Measurements from ENCODE around the gene AQP12A. TPM values are rescaled to one million over a fixed set of nuclear protein-coding genes. Genes with fewer than 3 reads are reported as not detected.

The AQP12A gene
- total and polyA plus RNA-seq, 2 donors (not counting 1 experiment from before 2014, with no cell fraction given): not detected

DNA sequence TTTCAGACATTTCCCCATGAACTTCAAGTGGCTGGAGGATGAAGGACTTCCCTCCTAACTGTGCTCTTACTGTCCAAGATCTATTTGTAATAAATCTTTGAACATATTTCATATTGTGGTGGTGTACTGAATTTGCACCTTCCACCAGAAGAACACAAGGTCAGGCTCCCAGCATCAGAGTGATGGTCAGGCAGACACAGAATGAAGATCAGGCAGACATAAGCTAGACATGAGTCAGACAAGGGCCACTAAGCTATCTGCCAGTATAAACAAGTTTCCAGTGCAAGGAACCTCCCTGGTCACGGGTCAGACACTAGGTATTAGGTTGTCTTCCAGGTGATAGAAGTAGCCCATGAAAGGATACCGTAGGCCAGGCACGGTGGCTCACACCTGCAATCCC lies 29.0 kb upstream of the AQP12A start:
- H3K4me3 Mint-ChIP-seq: no peak overlapping the region
- ChIA-PET CTCF (no interaction called here), POLR2A (no interaction called here)
- Histone ChIP-seq H3K4me3 (ENCODE audit: control extremely low read depth in 1 of 5, extremely low read depth in 1 of 5, insufficient read depth in 1 of 5, low read depth in 2 of 5, low read length in 4 of 5) (no peak overlapping the region), H3K9ac (ENCODE audit: low read length) (no peak overlapping the region), H3K27ac (ENCODE audit: low read length in 2 of 2) (no peak overlapping the region), H3K36me3 (replicated peaks in 1 of 2; ENCODE audit: control extremely low read depth in 1 of 2, control insufficient read depth in 1 of 2, extremely low read depth in 1 of 2, insufficient read depth in 2 of 2, low read length in 1 of 2) (no peaks in the 10 kb centered on the region), H3K4me1 (ENCODE audit: control insufficient read depth in 2 of 2, insufficient read depth in 2 of 2, low read length in 2 of 2) (no peaks in the 10 kb centered on the region), H3K79me2 (ENCODE audit: control insufficient read depth, insufficient read depth, low read length) (no peaks in the 10 kb centered on the region), H3K4me2 (replicated peaks; ENCODE audit: low read depth, low read length, poor library complexity, severe bottlenecking) (no peak overlapping the region), H2AFZ (ENCODE audit: insufficient read depth, low read depth, low read length, poor library complexity, severe bottlenecking) (no peak overlapping the region), H3K9me3 (ENCODE audit: control extremely low read depth in 1 of 3, control insufficient read depth in 2 of 3, insufficient read depth in 1 of 3, low read length in 2 of 3) (peaks cover 6 to 7% (median 7%) of the 10 kb centered on the region in 3 donors), H3K27me3 (replicated peaks in 1 of 4; ENCODE audit: control extremely low read depth in 1 of 4, control insufficient read depth in 3 of 4, insufficient read depth in 4 of 4, low read length in 3 of 4) (peaks cover 0 to 11% (median 1%) of the 10 kb centered on the region in 4 experiments), H4K20me1 (ENCODE audit: control insufficient read depth, insufficient read depth, low read length, poor library complexity, severe bottlenecking) (no peaks in the 10 kb centered on the region)
- H3K27me3 Mint-ChIP-seq: peaks cover 40% of the 10 kb centered on the region
- no peak for DNase-seq
- H3K27ac Mint-ChIP-seq: no peak overlapping the region
- ATAC-seq (ENCODE audit: low read depth): no peak
- intact Hi-C loops (cut with micrococcal nuclease): no loop called here
- WGBS (ENCODE audit: insufficient coverage): 89% methylated on average over 3 of the region's 3 CpGs
- H3K4me1 Mint-ChIP-seq: no peaks in the 10 kb centered on the region
- H3K9me3 Mint-ChIP-seq (ENCODE audit: insufficient read depth): peaks cover 4% of the 10 kb centered on the region
- no peak for TF ChIP-seq EZH2 (IDR thresholded peaks at IDR 0.05; ENCODE audit: borderline replicate concordance, insufficient read depth, low read depth, low read length, poor library complexity, severe bottlenecking)
- no peak for TF ChIP-seq CTCF (IDR thresholded peaks at IDR 0.05)

DNA sequence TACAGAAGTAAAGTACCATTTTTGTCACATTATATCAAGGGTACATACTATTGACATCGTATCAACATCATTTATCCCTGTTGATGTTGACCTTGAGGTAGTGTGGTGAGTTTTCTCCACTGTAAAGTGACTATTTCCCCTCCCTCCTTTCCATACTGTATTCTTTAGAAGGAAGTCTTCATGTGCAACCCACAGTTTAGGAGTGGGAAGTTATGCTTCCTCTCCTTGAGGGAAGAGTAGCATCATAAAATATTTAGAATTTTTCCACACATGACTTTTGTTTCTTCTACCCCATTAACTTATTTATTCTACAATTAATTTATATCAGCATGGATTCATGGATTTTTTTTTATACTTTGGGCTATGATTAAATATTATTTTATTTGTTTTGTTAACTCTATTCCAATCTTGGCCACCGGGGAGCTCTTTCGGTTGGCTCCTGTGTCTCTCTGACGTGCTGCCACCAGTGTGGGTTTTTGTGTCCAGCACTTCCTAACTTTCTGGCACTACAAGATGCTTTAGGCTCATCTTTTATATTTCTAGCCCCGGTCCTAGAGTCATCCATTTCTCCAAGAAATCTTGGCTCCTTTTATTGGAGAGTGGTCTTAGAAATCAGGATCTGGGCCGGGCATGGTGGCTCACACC lies 28.0 kb upstream of the AQP12A start:
- Histone ChIP-seq H3K27me3 (replicated peaks in 1 of 4; ENCODE audit: control extremely low read depth in 1 of 4, control insufficient read depth in 3 of 4, insufficient read depth in 4 of 4, low read length in 3 of 4) (peaks cover 0 to 11% (median 1%) of the 10 kb centered on the region in 4 experiments), H3K4me3 (ENCODE audit: control extremely low read depth in 1 of 5, extremely low read depth in 1 of 5, insufficient read depth in 1 of 5, low read depth in 2 of 5, low read length in 4 of 5) (no peak overlapping the region), H3K79me2 (ENCODE audit: control insufficient read depth, insufficient read depth, low read length) (no peaks in the 10 kb centered on the region), H3K9me3 (ENCODE audit: control extremely low read depth in 1 of 3, control insufficient read depth in 2 of 3, insufficient read depth in 1 of 3, low read length in 2 of 3) (peaks cover 6 to 7% (median 7%) of the 10 kb centered on the region in 3 donors), H3K4me2 (replicated peaks; ENCODE audit: low read depth, low read length, poor library complexity, severe bottlenecking) (no peak overlapping the region), H3K36me3 (replicated peaks in 1 of 2; ENCODE audit: control extremely low read depth in 1 of 2, control insufficient read depth in 1 of 2, extremely low read depth in 1 of 2, insufficient read depth in 2 of 2, low read length in 1 of 2) (no peaks in the 10 kb centered on the region), H3K27ac (ENCODE audit: low read length in 2 of 2) (no peak overlapping the region), H2AFZ (ENCODE audit: insufficient read depth, low read depth, low read length, poor library complexity, severe bottlenecking) (no peak overlapping the region), H3K9ac (ENCODE audit: low read length) (no peak overlapping the region), H4K20me1 (ENCODE audit: control insufficient read depth, insufficient read depth, low read length, poor library complexity, severe bottlenecking) (no peaks in the 10 kb centered on the region), H3K4me1 (ENCODE audit: control insufficient read depth in 2 of 2, insufficient read depth in 2 of 2, low read length in 2 of 2) (no peaks in the 10 kb centered on the region)
- intact Hi-C loops (cut with micrococcal nuclease): no loop called here
- ChIA-PET POLR2A (no interaction called here), CTCF (no interaction called here)
- Mint-ChIP-seq H3K4me1 (no peaks in the 10 kb centered on the region), H3K27ac (no peak overlapping the region), H3K27me3 (peaks cover 48% of the 10 kb centered on the region), H3K4me3 (no peak overlapping the region), H3K9me3 (ENCODE audit: insufficient read depth) (peaks cover 4% of the 10 kb centered on the region)
- DNase-seq: no peak
- TF ChIP-seq EZH2 (IDR thresholded peaks at IDR 0.05; ENCODE audit: borderline replicate concordance, insufficient read depth, low read depth, low read length, poor library complexity, severe bottlenecking) (no peak), CTCF (IDR thresholded peaks at IDR 0.05) (no peak)
- no CpG with 5 or more reads among the region's 6 CpGs for WGBS (ENCODE audit: insufficient coverage)
- ATAC-seq (ENCODE audit: low read depth): no peak
